Neural progenitor cell (in vitro differentiated cells): Measurements from ENCODE around the gene NRROS. TPM values are rescaled to one million over a fixed set of nuclear protein-coding genes. Genes with fewer than 3 reads are reported as not detected.
"Not testable (repeated sequence)": the region's sequence is repeated elsewhere in the genome, so short reads cannot be mapped to it uniquely, and the experiment has no call there.

Experiments used
- DNase-seq: peaks from one replicate; pipeline ENCODE4 v3.0.0-alpha.2; 2016; ENCODE audit warnings: low spot score
- H2AFZ ChIP-seq: fragments of 200-600 bp; sonication (generic); replicated peaks from 2 replicates; pipeline ENCODE4 v1.6.1; 2016; ENCODE audit warnings: antibody characterized with exemption
- H3F3A ChIP-seq: fragments of 200-600 bp; sonication (generic); 2 replicates; pipeline ENCODE4 v1.6.1; 2016; ENCODE audit warnings: antibody characterized with exemption, low read depth
- H3K27ac ChIP-seq: fragments of 200-600 bp; sonication (generic); 2 replicates; pipeline ENCODE4 v1.5.1; 2016; ENCODE audit warnings: mild to moderate bottlenecking
- H3K27me3 ChIP-seq: fragments of 200-600 bp; sonication (generic); 2 replicates; pipeline ENCODE4 v1.6.1; 2016; ENCODE audit warnings: mild to moderate bottlenecking, moderate library complexity
- H3K36me3 ChIP-seq: fragments of 200-600 bp; sonication (generic); 2 replicates; pipeline ENCODE4 v1.5.1; 2016
- H3K4me1 ChIP-seq: fragments of 200-600 bp; sonication (generic); 2 replicates; pipeline ENCODE4 v1.6.1; 2016; ENCODE audit warnings: mixed run types
- H3K4me2 ChIP-seq: fragments of 200-600 bp; sonication (generic); 2 replicates; pipeline ENCODE4 v1.6.1; 2016
- H3K4me3 ChIP-seq: fragments of 200-600 bp; sonication (generic); 2 replicates; pipeline ENCODE4 v1.5.1; 2016
- H3K79me2 ChIP-seq: fragments of 200-600 bp; sonication (generic); 2 replicates; pipeline ENCODE4 v1.6.1; 2016; ENCODE audit warnings: low read depth
- H3K9ac ChIP-seq: fragments of 200-600 bp; sonication (generic); 2 replicates; pipeline ENCODE4 v1.6.1; 2016
- H3K9me3 ChIP-seq: fragments of 200-600 bp; sonication (generic); 2 replicates; pipeline ENCODE4 v1.5.1; 2016; ENCODE audit warnings: low read depth
- H4K20me1 ChIP-seq: fragments of 200-600 bp; sonication (generic); 2 replicates; pipeline ENCODE4 v1.6.1; 2016; ENCODE audit warnings: low read depth
- H3K27ac Mint-ChIP-seq: 3 replicates; pipeline ENCODE4 v1.8.0; 2021; ENCODE audit warnings: mixed read lengths
- H3K27me3 Mint-ChIP-seq: 2 replicates; pipeline ENCODE4 v1.8.0; 2022; ENCODE audit warnings: low read depth, mild to moderate bottlenecking, inconsistent platforms, moderate library complexity, mixed read lengths; ENCODE audit not compliant: insufficient read depth
- H3K36me3 Mint-ChIP-seq: 3 replicates; pipeline ENCODE4 v1.8.0; 2021; ENCODE audit warnings: mixed read lengths
- H3K4me1 Mint-ChIP-seq: 3 replicates; pipeline ENCODE4 v1.8.0; 2021; ENCODE audit warnings: mixed read lengths
- H3K4me3 Mint-ChIP-seq: 3 replicates; pipeline ENCODE4 v1.8.0; 2021; ENCODE audit warnings: mild to moderate bottlenecking, moderate library complexity, mixed read lengths
- H3K9me3 Mint-ChIP-seq: 3 replicates; pipeline ENCODE4 v1.8.0; 2020; ENCODE audit warnings: mixed read lengths
- CTCF ChIP-seq: fragments of 200-600 bp; sonication (generic); IDR thresholded peaks from 2 replicates; pipeline ENCODE4 v1.5.1; 2017; ENCODE audit warnings: antibody characterized with exemption, mild to moderate bottlenecking
- EZH2 ChIP-seq: fragments of 200-600 bp; sonication (generic); IDR thresholded peaks from 2 replicates; pipeline ENCODE4 v1.6.1; 2017; ENCODE audit warnings: antibody characterized with exemption, mild to moderate bottlenecking, moderate library complexity
- EZH2phosphoT487 ChIP-seq: fragments of 200-600 bp; sonication (generic); IDR thresholded peaks from 2 replicates; pipeline ENCODE4 v1.6.1; 2017; ENCODE audit warnings: antibody characterized with exemption
- total RNA-seq: library from RNA; depleted of rRNA; stranded (reverse); fragments of >200 nt; gene quantifications from 2 replicates; pipeline ENCODE4 v1.2.3, GENCODE V29; 2015; ENCODE audit warnings: low replicate concordance

NRROS gene
- total RNA-seq, 1 donor from 2014 or later = 0.58 TPM

GRCh38 chr3:196617256-196617655 is 22.2 kb upstream of the NRROS start:
- Mint-ChIP-seq H3K4me1 (peaks cover 29% of the 10 kb centered on the region), H3K4me3 (no peak overlapping the region), H3K36me3 (no peaks in the 10 kb centered on the region), H3K9me3 (no peaks in the 10 kb centered on the region), H3K27me3 (peaks cover 2% of the 10 kb centered on the region), H3K27ac (peak overlapping the region; percentile 70)
- Histone ChIP-seq H2AFZ (no peak overlapping the region), H3K9me3 (no peaks in the 10 kb centered on the region), H3K79me2 (no peaks in the 10 kb centered on the region), H4K20me1 (no peaks in the 10 kb centered on the region), H3K9ac (no peak overlapping the region), H3K4me2 (no peak overlapping the region), H3K36me3 (no peaks in the 10 kb centered on the region), H3K27ac (no peak overlapping the region), H3K4me1 (peaks cover 23% of the 10 kb centered on the region), H3F3A (peaks cover 28% of the 10 kb centered on the region), H3K4me3 (no peak overlapping the region), H3K27me3 (no peaks in the 10 kb centered on the region)
- no peak for DNase-seq
- TF ChIP-seq EZH2 (no peak), EZH2phosphoT487 (no peak), CTCF (no peak)

- no peaks in the 10 kb centered on the region for H3K36me3 Mint-ChIP-seq
- H4K20me1 ChIP-seq = no peaks in the 10 kb centered on the region
- H3K27ac ChIP-seq = peak overlapping the region; percentile 54
- H3K4me3 ChIP-seq = peak overlapping the region; percentile 5
- no peaks in the 10 kb centered on the region for H3K79me2 ChIP-seq
- H3K36me3 ChIP-seq = no peaks in the 10 kb centered on the region
- H3K27ac Mint-ChIP-seq = peak overlapping the region; percentile 91
- peaks cover 28% of the 10 kb centered on the region for H3F3A ChIP-seq
- H2AFZ ChIP-seq = no peak overlapping the region
- DNase-seq = peak; percentile 60
- peak overlapping the region; percentile 72 for H3K4me2 ChIP-seq
- H3K27me3 ChIP-seq = no peaks in the 10 kb centered on the region
- H3K9ac ChIP-seq = no peak overlapping the region
- no peaks in the 10 kb centered on the region for H3K27me3 Mint-ChIP-seq
- no peaks in the 10 kb centered on the region for H3K9me3 Mint-ChIP-seq
- H3K9me3 ChIP-seq = no peaks in the 10 kb centered on the region
- H3K4me3 Mint-ChIP-seq = no peak overlapping the region
- peaks cover 25% of the 10 kb centered on the region for H3K4me1 Mint-ChIP-seq
- H3K4me1 ChIP-seq = peaks cover 32% of the 10 kb centered on the region
- no peak for TF ChIP-seq EZH2
- no peak for TF ChIP-seq EZH2phosphoT487
- no peak for TF ChIP-seq CTCF
These were observed 20.3 kb upstream of the NRROS start for GRCh38 chr3:196619223-196619622.

GRCh38 chr3:196619627-196620026 is 19.9 kb upstream of the NRROS start:
- H4K20me1 ChIP-seq, H3K9me3 ChIP-seq, H2AFZ ChIP-seq, H3K4me3 Mint-ChIP-seq, H3K79me2 ChIP-seq, H3K9ac ChIP-seq, H3K27me3 ChIP-seq, DNase-seq, H3K27me3 Mint-ChIP-seq, H3K36me3 ChIP-seq, H3K9me3 Mint-ChIP-seq, H3K36me3 Mint-ChIP-seq, H3K4me3 ChIP-seq: not testable (repeated sequence)
- H3K4me1 ChIP-seq = peaks cover 36% of the 10 kb centered on the region
- H3K27ac ChIP-seq = peak overlapping the region; percentile 54
- peaks cover 29% of the 10 kb centered on the region for H3K4me1 Mint-ChIP-seq
- H3F3A ChIP-seq = peaks cover 28% of the 10 kb centered on the region
- H3K4me2 ChIP-seq = peak overlapping the region; percentile 72
- peak overlapping the region; percentile 94 for H3K27ac Mint-ChIP-seq

GRCh38 chr3:196620161-196620604 is 19.3 kb upstream of the NRROS start:
- H3K4me1 ChIP-seq = peaks cover 37% of the 10 kb centered on the region
- H3K36me3 ChIP-seq = no peaks in the 10 kb centered on the region
- Mint-ChIP-seq H3K36me3 (no peaks in the 10 kb centered on the region), H3K4me3 (peak overlapping the region; percentile 66), H3K27me3 (no peaks in the 10 kb centered on the region), H3K4me1 (peaks cover 33% of the 10 kb centered on the region), H3K9me3 (no peaks in the 10 kb centered on the region), H3K27ac (peak overlapping the region; percentile 94)
- H3K4me2 ChIP-seq = peak overlapping the region; percentile 6
- H3K79me2 ChIP-seq = no peaks in the 10 kb centered on the region
- H3K9me3 ChIP-seq = no peaks in the 10 kb centered on the region
- no peak overlapping the region for H2AFZ ChIP-seq
- no peak for DNase-seq
- H3K9ac ChIP-seq = no peak overlapping the region
- no peak overlapping the region for H3K27ac ChIP-seq
- H3K27me3 ChIP-seq = no peaks in the 10 kb centered on the region
- no peak overlapping the region for H3K4me3 ChIP-seq
- no peak for TF ChIP-seq CTCF
- TF ChIP-seq EZH2phosphoT487 = no peak
- TF ChIP-seq EZH2 = no peak
- peaks cover 28% of the 10 kb centered on the region for H3F3A ChIP-seq
- H4K20me1 ChIP-seq = no peaks in the 10 kb centered on the region
